DND-41 (cell line): Measurements from ENCODE around the gene THOC2.

ENCODE experiments used
- EZH2 ChIP-seq: IDR thresholded peaks from 3 replicates; pipeline ENCODE4 v1.6.1; 2012; ENCODE audit warnings: borderline replicate concordance, low read depth, mild to moderate bottlenecking, moderate library complexity, low read length, inconsistent platforms; ENCODE audit not compliant: severe bottlenecking
- TF ChIP-seq, protein P1 (sequence below): IDR thresholded peaks from 2 replicates; pipeline ENCODE4 v1.5.1; 2012; ENCODE audit warnings: borderline replicate concordance, low read length, moderate library complexity, mild to moderate bottlenecking; ENCODE audit not compliant: poor library complexity, severe bottlenecking; ENCODE audit errors: extremely low read depth

DNA sequence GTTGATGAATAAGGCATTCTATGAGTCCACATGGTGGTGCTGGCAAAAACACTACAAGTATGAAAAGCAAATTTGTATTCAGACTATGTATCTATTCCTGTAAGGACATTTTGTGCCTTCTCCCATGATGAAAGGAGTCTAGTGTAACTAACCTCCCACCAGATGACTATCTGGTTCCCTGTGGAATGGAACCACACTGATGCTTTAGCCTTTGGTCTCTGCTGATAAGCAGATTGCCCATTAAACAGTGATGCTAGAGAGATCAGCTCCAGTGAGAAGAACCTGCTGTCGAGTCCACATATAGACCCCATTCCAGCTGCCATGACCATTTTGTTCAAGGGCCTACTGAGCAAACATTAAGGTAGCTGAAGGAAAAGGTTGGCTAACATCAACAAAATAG lies 10.5 kb upstream of the THOC2 start:
- TF ChIP-seq, protein P1, sequence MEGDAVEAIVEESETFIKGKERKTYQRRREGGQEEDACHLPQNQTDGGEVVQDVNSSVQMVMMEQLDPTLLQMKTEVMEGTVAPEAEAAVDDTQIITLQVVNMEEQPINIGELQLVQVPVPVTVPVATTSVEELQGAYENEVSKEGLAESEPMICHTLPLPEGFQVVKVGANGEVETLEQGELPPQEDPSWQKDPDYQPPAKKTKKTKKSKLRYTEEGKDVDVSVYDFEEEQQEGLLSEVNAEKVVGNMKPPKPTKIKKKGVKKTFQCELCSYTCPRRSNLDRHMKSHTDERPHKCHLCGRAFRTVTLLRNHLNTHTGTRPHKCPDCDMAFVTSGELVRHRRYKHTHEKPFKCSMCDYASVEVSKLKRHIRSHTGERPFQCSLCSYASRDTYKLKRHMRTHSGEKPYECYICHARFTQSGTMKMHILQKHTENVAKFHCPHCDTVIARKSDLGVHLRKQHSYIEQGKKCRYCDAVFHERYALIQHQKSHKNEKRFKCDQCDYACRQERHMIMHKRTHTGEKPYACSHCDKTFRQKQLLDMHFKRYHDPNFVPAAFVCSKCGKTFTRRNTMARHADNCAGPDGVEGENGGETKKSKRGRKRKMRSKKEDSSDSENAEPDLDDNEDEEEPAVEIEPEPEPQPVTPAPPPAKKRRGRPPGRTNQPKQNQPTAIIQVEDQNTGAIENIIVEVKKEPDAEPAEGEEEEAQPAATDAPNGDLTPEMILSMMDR = no peak
- TF ChIP-seq EZH2 = no peak
